ENCODE data around the gene CELSR1.
"Not testable (repeated sequence)": the region's sequence is repeated elsewhere in the genome, so short reads cannot be mapped to it uniquely, and the experiment has no call there.

CELSR1 gene

DNA sequence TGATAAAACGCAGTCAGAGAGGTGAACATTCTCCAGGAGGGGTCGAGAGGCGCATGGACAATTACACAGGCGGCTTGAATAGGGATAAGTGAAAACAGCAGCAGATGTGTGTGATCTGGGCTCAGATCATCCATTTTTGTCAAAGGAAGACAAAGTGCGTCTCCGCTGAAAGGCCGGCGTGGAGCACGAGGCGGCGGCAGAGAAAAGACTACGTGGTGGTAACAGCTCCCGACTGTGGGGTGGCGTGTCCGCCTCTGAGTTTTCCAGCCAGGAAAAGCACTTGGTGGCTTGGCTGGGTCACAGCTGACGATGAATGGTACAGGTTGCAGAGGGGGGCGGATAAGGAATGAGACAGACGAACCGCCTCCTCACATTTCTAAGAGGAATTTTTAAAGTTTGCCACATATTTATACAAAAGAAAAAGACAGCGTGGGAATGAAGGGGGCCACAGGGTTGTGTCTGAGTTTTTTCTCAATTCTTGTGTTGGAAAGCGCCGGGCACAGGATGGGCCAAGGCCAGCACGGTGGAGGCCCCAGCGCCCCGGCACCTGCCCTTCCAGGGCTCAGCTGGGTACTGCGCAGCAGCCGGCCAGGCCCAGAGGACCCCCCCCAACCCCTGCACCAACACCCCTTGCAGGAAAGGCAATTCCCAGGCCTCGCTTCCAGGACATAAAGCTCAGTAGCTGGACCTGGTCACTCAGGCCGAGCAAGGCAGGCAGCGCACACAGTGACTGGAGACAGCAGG lies 121.5 kb downstream of the CELSR1 start:
- no peak for DNase-seq

GRCh38 chr22:46414704-46415103 lies 122.7 kb downstream of the CELSR1 start:
- DNase-seq = no peak

GRCh38 chr22:46413725-46414379 lies 123.6 kb downstream of the CELSR1 start:
- no peak for DNase-seq

DNA sequence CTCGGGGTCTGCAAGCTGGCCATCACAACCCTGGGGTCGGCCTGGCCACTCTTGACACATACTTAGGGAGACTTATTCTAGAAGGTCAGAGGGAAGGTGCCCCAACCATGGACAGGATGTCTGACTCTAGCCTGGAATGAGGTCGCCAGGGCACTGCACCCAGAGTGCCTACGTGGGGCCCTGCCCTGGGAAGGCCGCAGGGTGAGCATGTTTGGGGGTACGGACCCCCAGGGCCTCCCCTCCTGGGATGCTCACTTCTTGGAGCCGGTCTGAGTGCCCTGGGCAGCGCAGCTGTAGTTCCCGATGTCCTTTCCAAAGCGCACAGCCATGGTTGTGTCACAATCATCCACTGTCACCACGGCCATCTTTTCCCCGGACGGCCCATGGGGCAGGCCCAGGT lies 126.1 kb downstream of the CELSR1 start:
- no peak for DNase-seq

GRCh38 chr22:46410291-46410808 lies 127.1 kb downstream of the CELSR1 start:
- no peak for DNase-seq

DNA sequence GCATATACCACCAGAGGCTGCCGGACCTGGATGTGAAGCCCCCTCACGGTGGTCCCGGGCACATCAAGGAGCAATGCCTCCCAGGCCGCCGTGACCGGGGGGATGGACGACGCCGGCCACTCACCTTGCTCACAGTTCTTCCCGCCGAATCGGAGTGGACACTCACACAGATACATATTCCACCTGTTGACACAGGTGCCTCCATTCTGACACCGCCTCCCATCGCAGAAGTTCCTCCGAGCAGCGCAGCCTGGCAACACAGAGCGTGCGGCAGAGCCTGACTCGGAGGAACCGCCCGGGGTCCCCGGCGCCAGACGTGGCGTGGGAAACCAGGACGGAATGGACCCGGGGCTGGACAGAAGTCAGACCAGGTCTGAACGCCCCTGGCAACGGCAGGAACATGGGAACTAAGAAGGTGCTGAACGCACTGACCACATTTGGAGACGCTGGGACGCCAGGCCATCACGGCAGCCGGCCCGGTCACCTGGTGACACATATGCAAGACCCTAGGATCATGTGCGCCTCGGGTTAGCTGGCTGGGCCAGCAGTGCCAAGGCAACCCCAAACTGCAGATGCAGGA lies 127.7 kb downstream of the CELSR1 start:
- DNase-seq = no peak

DNA sequence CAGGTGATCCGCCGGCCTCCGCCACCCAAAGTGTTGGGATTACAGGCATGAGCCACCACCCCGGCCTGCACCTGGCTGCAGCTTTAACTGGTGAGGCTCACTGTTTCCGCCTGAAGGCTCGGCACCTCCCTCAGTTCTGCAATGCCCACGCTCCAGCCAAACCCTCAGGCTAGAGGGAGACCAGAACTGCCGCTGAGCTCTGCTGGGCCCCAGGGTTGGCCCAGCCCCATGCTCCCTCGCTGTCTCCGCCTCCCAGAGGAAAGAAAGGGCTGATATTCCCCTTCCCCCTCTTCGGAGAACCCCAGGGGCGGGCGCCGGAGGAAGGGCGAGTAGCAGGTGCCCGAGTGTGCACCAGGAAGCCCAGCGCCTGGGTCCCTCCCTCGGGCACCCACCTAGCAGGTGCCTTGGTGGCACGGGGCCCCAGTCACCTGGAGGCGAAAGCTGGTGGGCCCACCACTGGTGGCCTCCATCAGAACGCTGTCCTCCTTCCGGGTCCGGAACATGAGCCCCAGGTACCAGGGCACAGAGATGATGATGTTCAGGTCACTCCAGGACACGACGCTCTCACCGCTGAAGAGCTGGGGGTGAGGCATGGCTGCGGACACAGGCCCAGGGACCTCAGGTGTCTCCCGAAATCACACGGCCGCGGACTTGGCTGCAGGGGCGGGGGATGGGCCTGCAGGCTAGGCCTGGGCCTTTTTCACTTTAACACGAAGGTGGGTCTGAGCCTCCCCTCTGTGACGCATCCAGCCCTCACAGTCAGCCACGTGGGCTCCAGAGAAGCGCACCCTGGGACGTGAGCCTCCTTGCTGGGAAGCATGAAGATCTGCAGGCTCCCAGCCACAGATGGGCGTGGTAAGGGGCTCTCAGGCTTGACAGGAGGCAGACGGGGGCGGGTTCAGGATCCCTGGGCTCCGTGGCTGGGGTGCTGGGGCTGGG lies 128.6 kb downstream of the CELSR1 start:
- no peak for DNase-seq

- DNase-seq = no peak
Measured at GRCh38 chr22:46407748-46408147, 129.7 kb downstream of the CELSR1 start.

DNA sequence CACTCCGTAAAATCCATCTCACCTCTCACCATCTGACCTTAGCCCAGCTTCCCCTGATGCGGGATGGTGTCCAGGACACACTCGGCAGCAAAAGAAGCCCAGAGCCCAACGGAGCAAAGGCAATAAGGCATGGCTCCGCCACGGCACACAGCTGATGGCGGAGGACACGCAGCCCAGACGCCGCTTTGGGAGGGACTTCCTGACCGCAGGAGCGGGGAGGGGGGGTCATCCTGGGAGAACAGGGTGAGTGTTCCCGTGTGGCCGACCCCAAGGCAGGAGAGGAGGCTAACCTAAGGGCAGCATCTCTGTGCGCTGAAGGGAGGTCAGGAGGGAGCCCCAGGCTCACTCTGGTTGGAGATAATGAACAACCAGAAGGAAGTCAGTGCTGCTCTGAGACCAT lies 130.6 kb downstream of the CELSR1 start:
- no peak for DNase-seq

- no peak for DNase-seq
Measured at GRCh38 chr22:46406349-46406748, 131.1 kb downstream of the CELSR1 start.

DNA sequence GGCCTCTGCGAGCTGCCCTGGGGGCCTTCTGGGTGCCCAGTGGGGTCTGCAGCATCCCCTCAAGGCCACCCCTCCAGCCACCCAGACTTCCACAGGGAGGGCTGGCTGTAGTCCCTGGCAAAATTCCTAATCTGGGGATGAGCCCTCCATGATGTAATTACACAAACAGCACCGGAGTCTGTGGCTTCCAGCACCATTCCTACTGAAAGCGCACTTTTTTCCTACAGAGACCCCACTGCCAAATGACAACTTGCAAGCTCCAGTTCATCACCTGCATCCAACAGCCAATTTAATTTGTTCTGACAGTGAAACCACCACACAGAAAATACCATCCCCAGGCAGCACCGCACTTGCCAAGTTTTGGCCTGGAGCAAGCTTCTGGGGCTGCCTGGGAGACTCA lies 131.5 kb downstream of the CELSR1 start:
- no peak for DNase-seq

GRCh38 chr22:46403880-46404279 lies 133.5 kb downstream of the CELSR1 start:
- not testable (repeated sequence) for DNase-seq

- no peak for DNase-seq
Measured at GRCh38 chr22:46402505-46402904, 134.9 kb downstream of the CELSR1 start.

GRCh38 chr22:46401370-46401769 lies 136.1 kb downstream of the CELSR1 start:
- DNase-seq = no peak

- no peak for DNase-seq
Measured at GRCh38 chr22:46399251-46400024, 138.0 kb downstream of the CELSR1 start.

DNA sequence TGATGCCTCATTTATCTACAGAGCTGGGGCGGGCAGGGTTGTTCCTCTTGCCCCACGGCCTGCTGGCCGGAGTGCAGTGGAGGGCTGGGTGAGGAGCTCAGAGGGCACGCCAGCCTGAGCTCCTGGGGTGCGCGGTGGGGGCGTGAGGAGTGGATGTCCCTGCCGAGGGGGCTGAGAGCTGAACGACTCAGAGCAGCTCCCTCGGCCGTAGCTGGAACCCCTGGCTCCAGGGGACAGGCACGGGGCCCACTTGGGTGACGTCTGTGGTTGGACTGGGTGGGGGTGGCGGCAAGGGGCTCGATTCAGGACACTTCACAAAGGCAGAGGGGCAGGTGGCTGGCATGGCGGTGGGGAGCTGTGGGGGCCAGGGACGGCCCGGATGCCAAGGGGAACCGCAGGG lies 139.5 kb downstream of the CELSR1 start:
- DNase-seq = no peak

DNA sequence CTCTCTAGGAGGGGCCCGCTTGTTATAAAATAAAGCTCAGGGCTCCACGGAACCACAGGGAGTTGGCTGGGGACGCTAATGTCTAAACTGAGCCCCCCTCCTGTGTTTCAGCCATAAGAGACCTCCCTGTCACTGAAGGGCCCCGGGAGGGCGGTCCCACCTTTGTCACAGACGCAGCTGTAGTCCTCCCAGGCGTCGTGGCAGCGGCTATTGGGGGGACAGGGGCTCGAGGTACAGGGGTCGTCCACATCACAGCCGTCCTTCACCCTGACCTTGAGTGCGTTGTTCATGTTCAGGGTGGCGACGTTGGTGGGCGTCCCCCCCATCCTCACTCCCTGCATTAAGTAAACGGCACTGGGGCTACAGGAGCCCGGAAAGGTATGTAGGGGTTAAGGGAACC lies 139.9 kb downstream of the CELSR1 start:
- DNase-seq = no peak

DNA sequence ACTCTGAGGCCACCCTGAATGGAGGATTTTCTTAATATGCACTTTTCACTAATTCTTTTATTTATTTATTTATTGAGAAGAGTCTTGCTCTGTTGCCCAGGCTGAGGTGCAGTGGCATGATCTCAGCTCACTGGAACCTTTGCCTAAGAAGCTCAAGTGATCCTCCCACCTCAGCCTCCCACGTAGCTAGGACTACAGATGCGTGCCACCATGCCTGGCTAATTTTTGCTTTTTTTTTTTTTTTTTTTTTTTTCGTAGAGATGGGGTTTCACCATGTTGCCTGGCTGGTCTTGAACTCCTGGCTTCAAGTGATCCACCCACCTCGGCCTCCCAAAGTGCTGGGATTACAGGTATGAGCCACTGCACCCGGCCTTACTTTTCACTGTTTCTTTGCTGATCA lies 140.4 kb downstream of the CELSR1 start:
- DNase-seq = not testable (repeated sequence)

- DNase-seq = no peak
Measured at GRCh38 chr22:46395145-46395544, 142.3 kb downstream of the CELSR1 start.

DNA sequence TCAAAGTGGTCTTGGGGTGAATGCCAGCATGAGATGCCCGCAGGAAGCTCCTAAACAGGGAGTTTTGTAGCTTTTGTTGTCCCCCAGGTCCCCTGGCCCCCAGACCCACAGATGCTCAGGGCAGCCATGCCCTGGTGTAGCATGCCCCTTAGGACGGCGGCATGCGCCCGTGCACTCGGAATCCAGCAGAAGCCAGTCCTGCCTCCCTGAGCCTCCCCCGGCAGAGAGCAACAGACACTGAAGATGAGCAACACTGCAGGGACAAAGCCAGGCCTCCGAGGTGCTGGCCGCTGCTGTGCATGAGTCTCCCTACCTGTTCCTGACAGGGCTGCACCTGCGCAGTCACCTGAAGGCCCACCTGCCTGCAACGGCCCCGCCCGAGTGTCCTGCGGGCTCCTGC lies 142.8 kb downstream of the CELSR1 start:
- DNase-seq = no peak

DNA sequence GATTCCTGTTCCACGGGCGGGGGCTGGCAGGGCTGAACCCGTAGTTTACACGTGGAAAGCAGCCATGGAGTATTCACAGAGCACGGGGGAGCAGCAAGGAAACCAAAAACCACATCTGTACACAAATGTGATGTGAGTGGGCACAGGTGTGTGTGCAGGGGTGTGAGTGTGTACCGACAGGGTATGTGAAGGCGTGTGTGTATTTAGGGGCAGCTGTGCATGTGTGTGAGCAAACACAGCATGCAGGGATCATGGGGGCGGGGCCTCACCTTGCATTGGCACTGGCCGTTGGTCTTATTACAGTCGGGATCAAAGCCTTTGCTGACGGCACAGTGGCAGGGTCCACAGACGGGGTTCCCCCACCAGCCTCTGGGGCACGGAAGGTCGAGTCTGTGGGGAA lies 143.5 kb downstream of the CELSR1 start:
- DNase-seq = no peak

Measured in activated effector memory CD4-positive, alpha-beta T cell treated with anti-CD3 and anti-CD28 coated beads, Interleukin-2, amount 50 U/mL, for 16 hours (primary cell).